Liver (tissue), 9 donors: ENCODE measurements around the gene ZNF814. TPM values are rescaled to one million over a fixed set of nuclear protein-coding genes. Genes with fewer than 3 reads are reported as not detected.

ENCODE experiments used
- DNase-seq: peaks from one replicate; pipeline ENCODE4 v3.0.0-alpha.2; 2017; ENCODE audit warnings: low spot score
- H3K27ac ChIP-seq, 2 donors: one replicate each; pipeline ENCODE4 v1.7.0; 2013; ENCODE audit warnings: inconsistent platforms in 2 of 2, low read length in 2 of 2, control low read depth in 1 of 2, low read depth in 1 of 2, mild to moderate bottlenecking in 1 of 2
- H3K27me3 ChIP-seq, 4 donors: one replicate each; pipeline versions ENCODE4 v1.6.1 to v1.7.0; 2013; ENCODE audit warnings: low read length in 3 of 4, inconsistent platforms in 1 of 4, mild to moderate bottlenecking in 1 of 4, moderate library complexity in 1 of 4; ENCODE audit not compliant: control insufficient read depth in 4 of 4, insufficient read depth in 4 of 4
- H3K36me3 ChIP-seq, 4 donors: one replicate each; pipeline versions ENCODE4 v1.6.1 to v1.7.0; 2013; ENCODE audit warnings: low read length in 3 of 4, mild to moderate bottlenecking in 3 of 4, low read depth in 1 of 4, moderate library complexity in 1 of 4; ENCODE audit not compliant: control insufficient read depth in 4 of 4, insufficient read depth in 3 of 4
- H3K4me1 ChIP-seq, 4 donors: one replicate each; pipeline versions ENCODE4 v1.6.1 to v1.7.0; 2013; ENCODE audit warnings: low read length in 3 of 4, mild to moderate bottlenecking in 3 of 4, moderate library complexity in 1 of 4; ENCODE audit not compliant: control insufficient read depth in 4 of 4, insufficient read depth in 4 of 4
- H3K4me3 ChIP-seq, 3 donors: one replicate each; pipeline versions ENCODE4 v1.6.1 to v1.7.0; 2013; ENCODE audit warnings: low read length in 3 of 3, control low read depth in 1 of 3, low read depth in 1 of 3, mild to moderate bottlenecking in 1 of 3
- H3K9ac ChIP-seq, 2 donors: one replicate each; pipeline ENCODE4 v1.7.0; 2013; ENCODE audit warnings: low read length in 2 of 2, mild to moderate bottlenecking in 2 of 2, moderate library complexity in 2 of 2, control low read depth in 1 of 2, low read depth in 1 of 2
- H3K9me3 ChIP-seq, 4 donors: one replicate each; pipeline versions ENCODE4 v1.6.1 to v1.7.0; 2013; ENCODE audit warnings: low read length in 3 of 4; ENCODE audit not compliant: control insufficient read depth in 4 of 4
- ATF3 ChIP-seq: IDR thresholded peaks from 2 replicates; pipeline ENCODE4 v1.6.1; 2016; ENCODE audit warnings: antibody characterized with exemption
- CTCF ChIP-seq: fragments of 150-350 bp; IDR thresholded peaks from 2 replicates; pipeline ENCODE4 v1.5.1; 2017; ENCODE audit warnings: improper control_type of control experiment, low read depth, low read length; ENCODE audit not compliant: missing input control
- FOXA1 ChIP-seq: IDR thresholded peaks from 2 replicates; pipeline ENCODE4 v1.6.1; 2016; ENCODE audit warnings: antibody characterized with exemption
- FOXA2 ChIP-seq: IDR thresholded peaks from 2 replicates; pipeline ENCODE4 v1.6.1; 2016; ENCODE audit warnings: antibody characterized with exemption
- GABPA ChIP-seq, 2 donors: IDR thresholded peaks in 1 of 2; conservative IDR thresholded peaks in 1 of 2; 2 replicates each; pipeline ENCODE4 v1.6.1; 2016; ENCODE audit warnings: antibody characterized with exemption in 2 of 2, mild to moderate bottlenecking in 1 of 2, moderate library complexity in 1 of 2
- HNF4A ChIP-seq, 2 donors: conservative IDR thresholded peaks; 2 replicates each; pipeline ENCODE4 v1.6.1; 2016; ENCODE audit warnings: antibody characterized with exemption in 2 of 2, mild to moderate bottlenecking in 2 of 2
- HNF4G ChIP-seq: IDR thresholded peaks from 2 replicates; pipeline ENCODE4 v1.6.1; 2016; ENCODE audit warnings: antibody characterized with exemption
- JUND ChIP-seq, 2 donors: IDR thresholded peaks; 2 replicates each; pipeline ENCODE4 v1.6.1; 2016; ENCODE audit warnings: antibody characterized with exemption in 2 of 2
- MAX ChIP-seq: IDR thresholded peaks from 2 replicates; pipeline ENCODE4 v1.6.1; 2016; ENCODE audit warnings: antibody characterized with exemption
- NR2F2 ChIP-seq: IDR thresholded peaks from 2 replicates; pipeline ENCODE4 v1.6.1; 2016; ENCODE audit warnings: antibody characterized with exemption
- RAD21 ChIP-seq, 2 donors: IDR thresholded peaks; 2 replicates each; pipeline ENCODE4 v1.6.1; 2016; ENCODE audit warnings: antibody characterized with exemption in 2 of 2, mild to moderate bottlenecking in 2 of 2
- REST ChIP-seq: IDR thresholded peaks from 2 replicates; pipeline ENCODE4 v1.6.1; 2016; ENCODE audit warnings: antibody characterized with exemption, mild to moderate bottlenecking
- RXRA ChIP-seq, 2 donors: IDR thresholded peaks; 2 replicates each; pipeline ENCODE4 v1.6.1; 2017 to 2018; ENCODE audit warnings: antibody characterized with exemption in 2 of 2, mild to moderate bottlenecking in 1 of 2
- SP1 ChIP-seq: IDR thresholded peaks from 2 replicates; pipeline ENCODE4 v1.6.1; 2018; ENCODE audit warnings: antibody characterized with exemption, mild to moderate bottlenecking
- TAF1 ChIP-seq: conservative IDR thresholded peaks from 2 replicates; pipeline ENCODE4 v1.6.1; 2016; ENCODE audit warnings: antibody characterized with exemption, mild to moderate bottlenecking
- YY1 ChIP-seq: IDR thresholded peaks from 2 replicates; pipeline ENCODE4 v1.6.1; 2016; ENCODE audit warnings: antibody characterized with exemption, mild to moderate bottlenecking
- ZBTB33 ChIP-seq: IDR thresholded peaks from 2 replicates; pipeline ENCODE4 v1.6.1; 2016; ENCODE audit warnings: antibody characterized with exemption
- WGBS: extraction: QIAGEN DNeasy Blood & Tissue Kit; methylation state at CpG from one replicate; pipeline ENCODE4 v1.1.7; 2013; 5-methylcytosine and 5-hydroxymethylcytosine counted together
- polyA plus RNA-seq, 2 donors: library from polyadenylated mRNA; stranded (reverse) in 1 of 2; unstranded in 1 of 2; fragments of 200-250 nt in 1 of 2; fragments of >200 nt in 1 of 2; fragmentation: Nextera tagmentation in 1 of 2; extraction: Ambion mirVana in 1 of 2; gene quantifications; one replicate each; pipeline versions ENCODE4 v1.2.1 to v1.2.3, GENCODE V29; 2013 to 2015
- total RNA-seq, 2 donors: library from RNA; depleted of rRNA; stranded (reverse); fragments of >200 nt; gene quantifications; one replicate each; pipeline ENCODE4 v1.2.3, GENCODE V29; 2014
- donor health status: healthy.
- donor health status: healthy.
- donor health status: healthy.
- donor health status: healthy.
- donor health status: healthy.

The ZNF814 gene
- total and polyA plus RNA-seq, 4 donors, result 6.9 to 13.8 (median 8.2) TPM

- WGBS, result 89% methylated on average over 12 of the region's 12 CpGs
- Histone ChIP-seq H3K4me3 (peak overlapping the region in 2 of 3 donors; percentile 61 to 82), H3K9ac (no peak overlapping the region), H3K9me3 (peaks cover 17 to 45% (median 37%) of the 10 kb centered on the region in 4 donors), H3K27me3 (no peaks in the 10 kb centered on the region), H3K36me3 (peaks cover 0 to 10% (median 10%) of the 10 kb centered on the region in 4 donors), H3K27ac (no peak overlapping the region), H3K4me1 (peaks cover 0 to 5% (median 4%) of the 10 kb centered on the region in 4 donors)
- DNase-seq, result no peak
- no peak for TF ChIP-seq CTCF
- no peak for TF ChIP-seq RXRA (IDR thresholded peaks at IDR 0.05)
- TF ChIP-seq HNF4G, result no peak
- TF ChIP-seq TAF1, result no peak
Measured at GRCh38 chr19:57935731-57936130, 46.9 kb upstream of the ZNF814 start.

GRCh38 chr19:57934820-57935665 lies 46.2 kb upstream of the ZNF814 start, which contains the start of gene ZNF418:
ZNF418 (minus strand) TSS chr19:57935402; CDS start chr19:57933822, 1,580 bp downstream.
- H3K9ac ChIP-seq, result peak within 1 kb of the TSS in 1 of 2 donors; percentile 42
- H3K27me3 ChIP-seq, result no peaks in the 10 kb centered on the region
- DNase-seq, result peak; percentile 65
- peaks cover 19 to 47% (median 41%) of the 10 kb centered on the region in 4 donors for H3K9me3 ChIP-seq
- WGBS, result 8% methylated on average over 54 of the region's 54 CpGs
- H3K4me1 ChIP-seq, result peaks cover 0 to 5% (median 4%) of the 10 kb centered on the region in 4 donors
- TF ChIP-seq RAD21 (IDR thresholded peaks at IDR 0.05) (peak in 1 of 2 donors; percentile 12), ZBTB33 (peak; percentile 38), GABPA (IDR thresholded peaks at IDR 0.05 in 1 of 2, conservative IDR thresholded peaks at IDR 0.05 in 1 of 2) (peak in 1 of 2 donors; percentile 86), RXRA (IDR thresholded peaks at IDR 0.05) (no peak), YY1 (peak; percentile 97), HNF4A (conservative IDR thresholded peaks at IDR 0.05) (no peak), HNF4G (no peak), ATF3 (no peak), NR2F2 (no peak), FOXA2 (no peak), REST (no peak), SP1 (no peak), FOXA1 (no peak), MAX (no peak), TAF1 (no peak), JUND (IDR thresholded peaks at IDR 0.05) (no peak)
- H3K27ac ChIP-seq, result no peak within 1 kb of the TSS
- H3K4me3 ChIP-seq, result peak within 1 kb of the TSS; percentile 65 to 82 (median 79)
- H3K36me3 ChIP-seq, result peaks cover 0 to 15% (median 13%) of the 10 kb centered on the region in 4 donors
